ENCODE data around the gene PFKFB3. TPM values are rescaled to one million over a fixed set of nuclear protein-coding genes. Genes with fewer than 3 reads are reported as not detected.

PFKFB3 gene
- total and polyA plus RNA-seq, 2 of the 13 experiments (the other 11 are each of a cell fraction or from before 2014, with no cell fraction given): 1.2 to 13.3 TPM

- TF ChIP-seq SOX13 (IDR thresholded peaks at IDR 0.05) (no peak), SOX13 (CRISPR knock-in tag; conservative IDR thresholded peaks at IDR 0.05 in 1 of 2, IDR thresholded peaks at IDR 0.05 in 1 of 2) (peak in 1 of 2 experiments; percentile 49; a peak in 1 of 4 replicates), FOSL2 (CRISPR knock-in tag; IDR thresholded peaks at IDR 0.05) (peak; percentile 96), ZBTB8A (CRISPR knock-in tag; IDR thresholded peaks at IDR 0.05; ENCODE audit: borderline replicate concordance, low read depth) (no peak), IKZF5 (CRISPR knock-in tag; IDR thresholded peaks at IDR 0.05) (peak; percentile 80; the same call in 1 of the 2 replicates), FOXJ3 (CRISPR knock-in tag; IDR thresholded peaks at IDR 0.05; ENCODE audit: borderline replicate concordance) (no peak), NFATC3 (CRISPR knock-in tag; IDR thresholded peaks at IDR 0.05) (no peak), ZNF343 (CRISPR knock-in tag; IDR thresholded peaks at IDR 0.05) (no peak), SRY (CRISPR knock-in tag; IDR thresholded peaks at IDR 0.05) (no peak), ZNF503 (CRISPR knock-in tag; IDR thresholded peaks at IDR 0.05) (no peak), SKIL (CRISPR knock-in tag; IDR thresholded peaks at IDR 0.05; ENCODE audit: borderline replicate concordance) (peak; percentile 50; the same call in 1 of the 2 replicates), NCOA5 (CRISPR knock-in tag; IDR thresholded peaks at IDR 0.05) (no peak), SMC3 (IDR thresholded peaks at IDR 0.05; ENCODE audit: low read length) (no peak), ZNF589 (CRISPR knock-in tag; conservative IDR thresholded peaks at IDR 0.05) (no peak), TEAD3 (CRISPR knock-in tag; optimal IDR thresholded peaks at IDR 0.05; ENCODE audit: borderline replicate concordance) (peak; percentile 56), ZSCAN5A (CRISPR knock-in tag; IDR thresholded peaks at IDR 0.05; ENCODE audit: borderline replicate concordance) (no peak), POLR2A (IDR thresholded peaks at IDR 0.05; ENCODE audit: insufficient read depth in 1 of 2, low read depth in 2 of 2, low read length in 2 of 2) (no peak), SMAD3 (CRISPR knock-in tag; IDR thresholded peaks at IDR 0.05) (no peak), MTERF4 (CRISPR knock-in tag; IDR thresholded peaks at IDR 0.05) (no peak), NR1H2 (CRISPR knock-in tag; IDR thresholded peaks at IDR 0.05; ENCODE audit: borderline replicate concordance, low read depth) (no peak), KDM5B (CRISPR knock-in tag; IDR thresholded peaks at IDR 0.05; ENCODE audit: borderline replicate concordance) (no peak), ZNF800 (CRISPR knock-in tag; IDR thresholded peaks at IDR 0.05) (no peak)
These were observed 96.5 kb downstream of the PFKFB3 start (continued) for GRCh38 chr10:6299234-6299633.
